ENCODE results near the gene SERINC5.

The SERINC5 gene

DNA sequence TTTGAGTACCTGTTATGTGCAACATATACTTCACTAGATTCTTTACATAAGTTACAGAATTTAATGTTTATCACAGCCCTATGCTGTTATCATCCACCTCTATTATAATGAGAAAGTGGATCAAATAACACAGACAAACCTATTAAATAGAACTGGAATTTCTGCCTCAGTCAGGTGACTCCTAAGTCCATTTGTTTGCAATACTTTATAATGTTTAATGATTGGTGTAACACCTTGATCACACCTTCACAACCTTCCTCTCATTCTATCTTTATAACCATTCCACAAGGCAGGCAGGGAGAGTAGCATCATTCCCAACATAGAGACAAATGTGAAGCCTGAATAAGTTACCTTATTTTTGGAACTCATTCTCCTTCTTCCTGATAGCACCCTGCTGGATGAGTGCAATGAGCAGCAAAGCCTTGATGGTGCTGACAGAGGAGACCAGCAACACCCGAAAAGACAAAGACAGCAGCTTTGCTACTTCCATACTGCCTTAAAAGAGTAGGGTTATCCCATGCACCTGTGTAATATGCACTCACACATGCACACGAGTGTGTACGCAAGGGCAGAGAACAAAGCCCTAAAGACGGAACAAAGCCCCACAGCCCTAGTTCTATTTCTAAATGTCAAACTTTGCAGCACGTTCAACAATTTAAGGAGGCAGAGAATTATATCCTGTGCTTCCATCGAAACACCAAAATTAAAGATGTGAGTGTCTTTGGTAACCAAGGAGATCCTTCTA is 30.5 kb downstream of the SERINC5 start:
- H3K4me3 ChIP-seq (ENCODE audit: low read depth, low read length), result no peak overlapping the region
- TF ChIP-seq POLR2A (IDR thresholded peaks at IDR 0.05; ENCODE audit: extremely low read depth, insufficient read length) (no peak), MYC (IDR thresholded peaks at IDR 0.05; ENCODE audit: low read depth, low read length) (no peak), CTCF (IDR thresholded peaks at IDR 0.05; ENCODE audit: low read depth, low read length) (no peak), MAX (IDR thresholded peaks at IDR 0.05; ENCODE audit: low read depth, low read length) (no peak)
- no peak for DNase-seq (ENCODE audit: low read depth)

- H3K4me3 ChIP-seq (ENCODE audit: low read depth, low read length), result no peak overlapping the region
- TF ChIP-seq MAX (IDR thresholded peaks at IDR 0.05; ENCODE audit: low read depth, low read length) (no peak), POLR2A (IDR thresholded peaks at IDR 0.05; ENCODE audit: extremely low read depth, insufficient read length) (no peak), MYC (IDR thresholded peaks at IDR 0.05; ENCODE audit: low read depth, low read length) (no peak), CTCF (IDR thresholded peaks at IDR 0.05; ENCODE audit: low read depth, low read length) (no peak)
- DNase-seq (ENCODE audit: low read depth), result no peak
Measured at GRCh38 chr5:80223561-80223960, 32.3 kb downstream of the SERINC5 start.

DNA sequence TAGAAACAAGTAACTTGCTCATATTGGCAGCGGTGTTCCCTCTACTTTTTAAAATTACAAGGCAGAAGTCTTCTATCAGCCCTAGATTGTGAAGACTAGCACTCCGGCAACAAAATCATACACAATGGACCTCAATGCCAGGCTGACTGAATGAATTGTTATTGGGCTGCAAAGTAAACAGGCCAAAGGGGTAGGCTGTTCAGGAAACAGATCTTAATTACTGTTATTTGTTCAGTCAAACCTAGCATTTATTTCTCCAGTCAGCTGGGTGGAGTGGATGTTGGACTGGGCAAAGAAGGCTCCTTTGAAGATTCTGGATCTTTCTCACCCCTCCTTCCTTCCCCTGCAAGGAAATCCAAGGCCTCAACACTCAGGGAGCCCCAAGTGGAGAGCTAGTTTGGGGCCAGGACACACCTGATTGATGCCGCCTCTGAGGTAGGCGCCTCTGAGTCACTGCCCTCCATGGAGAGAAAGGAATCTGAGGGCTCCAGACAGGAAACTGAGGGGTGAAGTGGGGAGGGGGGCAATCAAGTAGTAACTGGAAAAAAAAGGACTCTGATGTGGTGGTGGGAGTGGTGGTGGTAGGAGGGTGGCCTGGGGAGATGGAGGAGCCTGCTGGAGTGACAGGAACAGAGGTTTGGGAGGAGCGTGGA is 35.5 kb downstream of the SERINC5 start:
- TF ChIP-seq POLR2A (IDR thresholded peaks at IDR 0.05; ENCODE audit: extremely low read depth, insufficient read length) (no peak), CTCF (IDR thresholded peaks at IDR 0.05; ENCODE audit: low read depth, low read length) (no peak), MAX (IDR thresholded peaks at IDR 0.05; ENCODE audit: low read depth, low read length) (no peak), MYC (IDR thresholded peaks at IDR 0.05; ENCODE audit: low read depth, low read length) (no peak)
- no peak for DNase-seq (ENCODE audit: low read depth)
- H3K4me3 ChIP-seq (ENCODE audit: low read depth, low read length), result no peak overlapping the region

- no peak for TF ChIP-seq POLR2A (IDR thresholded peaks at IDR 0.05; ENCODE audit: extremely low read depth, insufficient read length)
- TF ChIP-seq MYC (IDR thresholded peaks at IDR 0.05; ENCODE audit: low read depth, low read length), result no peak
- no peak for DNase-seq (ENCODE audit: low read depth)
- no peak overlapping the region for H3K4me3 ChIP-seq (ENCODE audit: low read depth, low read length)
Measured at GRCh38 chr5:80219391-80219790, 36.5 kb downstream of the SERINC5 start.

GRCh38 chr5:80217667-80218066 is 38.2 kb downstream of the SERINC5 start:
- no peak for DNase-seq (ENCODE audit: low read depth)
- no peak overlapping the region for H3K4me3 ChIP-seq (ENCODE audit: low read depth, low read length)
- TF ChIP-seq CTCF (IDR thresholded peaks at IDR 0.05; ENCODE audit: low read depth, low read length) (no peak), MAX (IDR thresholded peaks at IDR 0.05; ENCODE audit: low read depth, low read length) (no peak), POLR2A (IDR thresholded peaks at IDR 0.05; ENCODE audit: extremely low read depth, insufficient read length) (no peak), MYC (IDR thresholded peaks at IDR 0.05; ENCODE audit: low read depth, low read length) (no peak)

DNA sequence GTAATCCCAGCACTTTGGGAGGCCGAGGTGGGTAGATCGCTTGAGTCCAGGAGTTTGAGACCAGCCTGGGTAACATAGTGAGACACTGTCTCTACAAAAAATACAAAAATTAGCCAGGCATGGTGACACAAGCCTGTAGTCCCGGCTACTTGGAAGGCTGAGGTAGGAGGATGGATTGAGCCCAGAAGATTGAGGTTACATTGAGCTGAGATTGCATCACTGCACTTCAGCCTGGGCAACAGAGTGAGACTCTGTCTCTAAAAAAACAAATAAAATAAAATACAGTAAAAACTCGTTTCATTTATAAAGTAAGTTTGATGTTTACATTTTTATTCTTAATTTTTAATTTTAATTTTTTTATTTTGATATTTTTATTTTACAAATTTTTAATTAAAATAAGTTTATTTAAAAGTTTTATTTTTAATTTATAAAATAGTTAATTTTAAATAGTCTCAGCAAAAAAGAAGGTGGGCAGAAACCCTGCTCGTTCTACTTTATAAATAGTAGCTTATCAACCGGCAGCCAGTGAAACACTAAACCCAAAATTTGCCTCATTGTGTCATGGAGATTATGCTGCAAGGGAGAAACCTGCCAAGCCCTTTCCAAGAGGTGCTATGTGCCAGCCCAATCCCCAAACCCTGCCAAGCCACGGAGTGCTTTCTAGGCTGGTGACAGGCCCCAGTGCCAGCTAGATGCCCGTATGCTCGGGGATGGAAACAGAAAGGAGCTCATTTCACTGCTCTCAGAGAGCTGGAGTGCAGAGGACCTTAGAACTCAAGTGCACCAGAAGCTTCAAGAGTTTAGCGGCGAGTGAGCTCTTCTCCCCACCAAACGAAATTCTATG is 38.9 kb downstream of the SERINC5 start:
- TF ChIP-seq MYC (IDR thresholded peaks at IDR 0.05; ENCODE audit: low read depth, low read length) (no peak), CTCF (IDR thresholded peaks at IDR 0.05; ENCODE audit: low read depth, low read length) (no peak), POLR2A (IDR thresholded peaks at IDR 0.05; ENCODE audit: extremely low read depth, insufficient read length) (no peak), MAX (IDR thresholded peaks at IDR 0.05; ENCODE audit: low read depth, low read length) (no peak)
- no peak overlapping the region for H3K4me3 ChIP-seq (ENCODE audit: low read depth, low read length)
- no peak for DNase-seq (ENCODE audit: low read depth)

Data from NB4 (cell line).